Thoracic aorta (tissue), 2 donors: Measurements from ENCODE around the gene MED31. TPM values are rescaled to one million over a fixed set of nuclear protein-coding genes. Genes with fewer than 3 reads are reported as not detected.

Experiments
- total RNA-seq, 2 donors: library from RNA; depleted of rRNA; stranded (reverse); fragments of >200 nt; gene quantifications; one replicate each; pipeline versions ENCODE4 v1.1.0 to v1.2.3, GENCODE V29; 2016

The MED31 gene
- total RNA-seq, 2 donors from 2014 or later = 4.7 to 21.3 TPM

Other genes with a start within 250 kb of the MED31 start
- not detected for gene AIPL1, start 216.5 kb downstream of the MED31 start, total RNA-seq
- not detected for gene PIMREG, start 207.2 kb downstream of the MED31 start, total RNA-seq
- 1 to 10 TPM; 1.8 to 3.1 TPM for gene PITPNM3, start 95.0 kb downstream of the MED31 start, total RNA-seq
- 10 to 100 TPM; 15.9 to 27.5 TPM for gene KIAA0753, start 10.9 kb downstream of the MED31 start, total RNA-seq
- gene TXNDC17, start 10.5 kb downstream of the MED31 start, total RNA-seq = 10 to 100 TPM; 52.6 to 90.6 TPM
- gene C17orf100, start 157 bp upstream of the MED31 start, total RNA-seq = not detected
- gene SLC13A5, start 61.8 kb upstream of the MED31 start, total RNA-seq = not detected
- gene XAF1, start 104.4 kb upstream of the MED31 start, total RNA-seq = 10 to 100 TPM; 36.8 to 45.8 TPM
- gene FBXO39, start 124.6 kb upstream of the MED31 start, total RNA-seq = under 1 TPM in 1 of 2 donors, not detected in 1; 0.49 TPM
- not detected for gene TEKT1, start 180.1 kb upstream of the MED31 start, total RNA-seq